NCI-H510A (cell line): Measurements from ENCODE around the gene PIF1.

Experiments used
- DNase-seq: peaks from one replicate; lab custom pipeline; 2025; lab: John Stamatoyannopoulos, UW

Gene PIF1

GRCh38 chr15:64775551-64776401 lies 49.7 kb downstream of the PIF1 start, which contains the start of gene RBPMS2:
RBPMS2 (minus strand) TSS chr15:64775589; CDS start chr15:64775319, 270 bp downstream.
- DNase-seq, result no peak

GRCh38 chr15:64774629-64775493 lies 50.6 kb downstream of the PIF1 start:
- no peak for DNase-seq

DNA sequence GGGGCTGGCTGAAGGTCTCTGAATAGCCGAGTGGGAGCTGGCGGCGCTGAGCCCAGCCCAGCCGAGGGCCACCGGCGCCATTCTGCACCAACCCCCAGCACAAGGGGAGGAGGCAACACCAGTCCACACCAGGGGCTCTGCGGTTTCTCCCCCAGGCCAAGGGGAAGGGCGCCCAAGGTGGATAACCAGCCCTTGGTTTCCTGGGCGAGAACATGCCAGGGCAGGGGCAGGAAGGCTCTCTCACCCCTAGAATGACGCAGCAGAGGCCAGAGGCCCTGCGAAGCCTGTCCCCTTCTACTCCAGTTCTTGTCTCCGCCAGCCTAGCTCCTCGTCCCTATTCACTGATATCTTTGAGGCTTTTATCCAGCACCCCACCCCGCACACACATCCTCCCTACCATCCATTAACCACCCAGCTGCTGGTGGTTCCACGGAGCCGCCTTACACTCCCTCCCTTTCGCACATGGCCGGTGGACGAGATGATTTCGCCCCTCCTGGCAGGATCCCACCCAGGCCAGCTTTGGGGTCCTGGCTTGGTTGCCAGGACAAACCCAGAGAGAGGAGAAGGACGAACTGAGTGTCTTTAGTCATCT lies 51.3 kb downstream of the PIF1 start:
- no peak for DNase-seq

- no peak for DNase-seq
Observed at GRCh38 chr15:64773606-64774005, 51.8 kb downstream of the PIF1 start.

GRCh38 chr15:64772964-64773363 lies 52.5 kb downstream of the PIF1 start:
- DNase-seq, result no peak

- DNase-seq, result no peak
Observed at GRCh38 chr15:64772488-64772887, 53.0 kb downstream of the PIF1 start.

GRCh38 chr15:64770626-64771025 lies 54.8 kb downstream of the PIF1 start:
- DNase-seq, result no peak

- no peak for DNase-seq
Observed at GRCh38 chr15:64767203-64767602, 58.2 kb downstream of the PIF1 start.

GRCh38 chr15:64766058-64766457 lies 59.4 kb downstream of the PIF1 start:
- DNase-seq, result no peak
